Measurements from ENCODE around the gene UQCC5.

The UQCC5 gene

GRCh38 chr3:52536369-52537164 is at the start of gene UQCC5:
Gene UQCC5 (plus strand): TSS chr3:52536605. CDS start chr3:52536756, 151 bp downstream.
- DNase-seq, result peak; percentile 69 to 99 (median 96)

DNA sequence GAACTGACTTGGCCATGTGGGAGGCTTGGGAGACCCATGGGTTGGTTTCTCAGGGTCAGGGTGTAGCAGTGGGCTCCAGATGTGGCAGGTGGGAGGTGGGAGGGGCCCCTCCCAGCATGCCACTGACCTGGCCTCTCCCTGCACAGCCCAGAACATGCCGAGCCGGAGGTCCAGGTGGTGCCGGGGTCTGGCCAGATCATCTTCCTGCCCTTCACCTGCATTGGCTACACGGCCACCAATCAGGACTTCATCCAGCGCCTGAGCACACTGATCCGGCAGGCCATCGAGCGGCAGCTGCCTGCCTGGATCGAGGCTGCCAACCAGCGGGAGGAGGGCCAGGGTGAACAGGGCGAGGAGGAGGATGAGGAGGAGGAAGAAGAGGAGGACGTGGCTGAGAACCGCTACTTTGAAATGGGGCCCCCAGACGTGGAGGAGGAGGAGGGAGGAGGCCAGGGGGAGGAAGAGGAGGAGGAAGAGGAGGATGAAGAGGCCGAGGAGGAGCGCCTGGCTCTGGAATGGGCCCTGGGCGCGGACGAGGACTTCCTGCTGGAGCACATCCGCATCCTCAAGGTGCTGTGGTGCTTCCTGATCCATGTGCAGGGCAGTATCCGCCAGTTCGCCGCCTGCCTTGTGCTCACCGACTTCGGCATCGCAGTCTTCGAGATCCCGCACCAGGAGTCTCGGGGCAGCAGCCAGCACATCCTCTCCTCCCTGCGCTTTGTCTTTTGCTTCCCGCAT is 49.2 kb upstream of the UQCC5 start:
- no peak for DNase-seq

DNA sequence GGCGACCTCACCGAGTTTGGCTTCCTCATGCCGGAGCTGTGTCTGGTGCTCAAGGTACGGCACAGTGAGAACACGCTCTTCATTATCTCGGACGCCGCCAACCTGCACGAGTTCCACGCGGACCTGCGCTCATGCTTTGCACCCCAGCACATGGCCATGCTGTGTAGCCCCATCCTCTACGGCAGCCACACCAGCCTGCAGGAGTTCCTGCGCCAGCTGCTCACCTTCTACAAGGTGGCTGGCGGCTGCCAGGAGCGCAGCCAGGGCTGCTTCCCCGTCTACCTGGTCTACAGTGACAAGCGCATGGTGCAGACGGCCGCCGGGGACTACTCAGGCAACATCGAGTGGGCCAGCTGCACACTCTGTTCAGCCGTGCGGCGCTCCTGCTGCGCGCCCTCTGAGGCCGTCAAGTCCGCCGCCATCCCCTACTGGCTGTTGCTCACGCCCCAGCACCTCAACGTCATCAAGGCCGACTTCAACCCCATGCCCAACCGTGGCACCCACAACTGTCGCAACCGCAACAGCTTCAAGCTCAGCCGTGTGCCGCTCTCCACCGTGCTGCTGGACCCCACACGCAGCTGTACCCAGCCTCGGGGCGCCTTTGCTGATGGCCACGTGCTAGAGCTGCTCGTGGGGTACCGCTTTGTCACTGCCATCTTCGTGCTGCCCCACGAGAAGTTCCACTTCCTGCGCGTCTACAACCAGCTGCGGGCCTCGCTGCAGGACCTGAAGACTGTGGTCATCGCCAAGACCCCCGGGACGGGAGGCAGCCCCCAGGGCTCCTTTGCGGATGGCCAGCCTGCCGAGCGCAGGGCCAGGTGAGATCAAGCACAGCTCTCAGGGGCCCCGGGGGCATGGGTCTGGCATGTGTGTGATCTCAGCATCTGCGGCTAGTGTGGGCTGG is 48.4 kb upstream of the UQCC5 start:
- DNase-seq, result no peak

DNA sequence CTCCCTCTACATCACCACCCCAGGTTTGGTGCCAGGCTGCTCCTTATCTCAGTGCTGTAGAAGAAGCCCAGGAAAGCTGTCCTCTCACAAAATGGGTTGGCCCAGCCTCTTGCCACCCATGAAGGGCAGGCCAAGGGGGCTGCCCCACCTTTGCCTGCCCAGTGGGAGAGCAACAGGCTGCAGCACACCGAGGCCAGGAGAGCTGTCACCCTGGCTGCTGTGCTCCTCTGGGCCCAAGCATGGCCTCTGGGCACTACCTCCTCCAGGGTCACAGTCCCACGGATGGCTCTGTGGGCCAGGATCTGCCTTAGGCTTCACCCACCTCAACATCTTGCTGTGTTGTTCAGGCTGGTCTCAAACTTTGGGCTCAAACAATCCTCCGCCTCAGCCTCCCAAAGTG is 47.7 kb upstream of the UQCC5 start:
- no peak for DNase-seq

DNA sequence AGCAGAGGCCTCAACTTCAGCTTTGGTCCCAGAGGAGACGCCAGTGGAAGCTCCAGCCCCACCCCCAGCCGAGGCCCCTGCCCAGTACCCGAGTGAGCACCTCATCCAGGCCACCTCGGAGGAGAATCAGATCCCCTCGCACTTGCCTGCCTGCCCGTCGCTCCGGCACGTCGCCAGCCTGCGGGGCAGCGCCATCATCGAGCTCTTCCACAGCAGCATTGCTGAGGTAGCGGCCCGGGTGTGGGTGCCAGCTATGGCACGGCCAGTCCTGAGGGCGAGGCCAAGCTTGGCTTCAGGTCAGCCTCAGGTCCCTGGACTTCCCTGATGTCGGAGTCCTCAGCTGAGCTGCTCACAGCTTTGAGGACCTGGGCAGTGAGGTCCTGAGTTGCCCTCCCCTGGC is 47.0 kb upstream of the UQCC5 start:
- DNase-seq, result no peak

DNA sequence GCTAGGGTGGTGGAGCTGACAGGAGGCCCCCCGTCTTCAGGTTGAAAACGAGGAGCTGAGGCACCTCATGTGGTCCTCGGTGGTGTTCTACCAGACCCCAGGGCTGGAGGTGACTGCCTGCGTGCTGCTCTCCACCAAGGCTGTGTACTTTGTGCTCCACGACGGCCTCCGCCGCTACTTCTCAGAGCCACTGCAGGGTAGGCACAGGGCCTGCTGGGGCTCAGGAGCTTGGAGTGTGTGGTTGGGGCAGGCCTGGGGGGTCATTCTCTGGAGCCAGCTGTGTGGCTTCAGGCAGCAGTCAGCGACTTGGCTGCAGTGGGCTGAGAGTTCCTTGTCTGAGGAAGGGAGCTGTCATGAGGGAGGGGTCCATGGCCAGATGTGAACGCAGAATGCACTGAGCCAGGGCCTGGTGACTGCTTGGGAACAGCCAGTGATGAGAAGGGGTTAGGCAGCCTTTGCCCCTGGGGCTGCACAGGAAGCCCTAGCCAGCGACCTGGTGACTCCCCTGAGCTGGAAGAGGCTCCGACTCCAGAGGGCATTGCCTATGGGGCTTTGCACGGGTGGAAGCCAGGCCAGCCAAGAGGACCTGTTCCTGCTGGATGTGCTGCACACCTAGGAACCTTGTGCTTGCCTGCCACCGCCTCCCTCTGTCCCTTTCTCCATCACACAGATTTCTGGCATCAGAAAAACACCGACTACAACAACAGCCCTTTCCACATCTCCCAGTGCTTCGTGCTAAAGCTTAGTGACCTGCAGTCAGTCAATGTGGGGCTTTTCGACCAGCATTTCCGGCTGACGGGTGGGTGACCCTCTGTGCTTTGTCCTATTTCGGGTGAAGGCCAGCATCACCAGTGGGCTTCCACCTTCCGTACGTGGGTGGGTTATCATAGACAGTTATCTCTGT is 46.1 kb upstream of the UQCC5 start:
- DNase-seq, result no peak

DNA sequence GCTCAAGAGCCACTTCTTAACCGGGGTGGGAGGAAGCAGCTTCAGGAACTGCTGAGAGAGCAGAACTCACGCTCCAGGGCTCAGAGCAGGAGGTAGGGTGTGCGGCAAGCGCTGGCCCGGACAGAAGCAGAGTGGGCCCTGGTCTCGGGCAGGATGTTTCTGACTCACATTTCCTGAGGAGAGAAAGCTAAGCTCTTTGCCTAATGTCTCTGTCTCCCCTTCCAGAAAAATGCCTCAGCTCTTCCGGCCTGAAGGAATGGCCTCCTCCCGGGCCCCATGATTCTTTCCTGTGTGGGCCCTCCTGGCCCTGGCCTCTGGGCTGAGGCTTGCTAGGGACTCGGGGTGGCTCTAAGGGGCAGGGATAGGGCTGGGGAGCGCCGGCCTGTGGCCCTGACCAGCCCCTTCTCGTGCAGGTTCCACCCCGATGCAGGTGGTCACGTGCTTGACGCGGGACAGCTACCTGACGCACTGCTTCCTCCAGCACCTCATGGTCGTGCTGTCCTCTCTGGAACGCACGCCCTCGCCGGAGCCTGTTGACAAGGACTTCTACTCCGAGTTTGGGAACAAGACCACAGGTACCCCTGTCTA is 45.4 kb upstream of the UQCC5 start:
- peak in 3 of 56 donors; percentile 12 to 32 (median 12) for DNase-seq

GRCh38 chr3:52492059-52492458 is 44.3 kb upstream of the UQCC5 start:
- DNase-seq, result no peak

- no peak for DNase-seq
Observed at GRCh38 chr3:52493232-52494017, 43.0 kb upstream of the UQCC5 start.

GRCh38 chr3:52494445-52494844 is 42.0 kb upstream of the UQCC5 start:
- DNase-seq, result no peak

DNA sequence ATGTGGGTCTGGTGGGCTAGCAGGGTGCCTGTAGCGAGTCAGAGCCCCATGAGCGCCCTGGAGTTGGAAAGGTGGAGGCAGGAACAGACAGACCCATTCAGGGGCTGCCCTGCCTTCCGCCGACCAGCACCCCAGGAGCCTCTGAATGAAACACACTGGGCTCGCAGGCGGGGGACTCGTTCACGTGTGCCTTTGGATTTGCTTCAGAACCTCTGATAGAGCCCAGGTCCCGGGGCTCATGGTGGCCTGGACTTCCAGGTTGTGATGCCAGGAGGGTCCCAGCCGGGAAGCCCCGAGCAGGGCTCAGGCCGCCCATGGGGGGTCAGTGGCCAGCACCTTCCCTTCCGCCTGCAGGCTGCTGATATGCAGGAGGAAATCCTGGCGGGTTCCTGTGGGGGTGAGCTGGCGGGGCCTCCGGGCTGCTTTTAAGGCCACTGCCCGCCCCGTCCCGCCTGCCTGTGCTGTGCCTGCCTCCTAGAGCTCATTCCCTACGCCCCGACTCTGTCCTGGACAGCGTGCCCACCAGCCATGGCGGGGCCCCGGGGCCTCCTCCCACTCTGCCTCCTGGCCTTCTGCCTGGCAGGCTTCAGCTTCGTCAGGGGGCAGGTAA is 41.4 kb upstream of the UQCC5 start, which contains the start of gene STAB1:
TSS of gene STAB1 (plus strand) at position 453 of the 610 bp plus-strand sequence. CDS start at position 529, 76 bp downstream.
- DNase-seq, result peak in 1 of 56 donors; percentile 7

GRCh38 chr3:52495777-52496602 is 40.4 kb upstream of the UQCC5 start:
- no peak for DNase-seq

DNA sequence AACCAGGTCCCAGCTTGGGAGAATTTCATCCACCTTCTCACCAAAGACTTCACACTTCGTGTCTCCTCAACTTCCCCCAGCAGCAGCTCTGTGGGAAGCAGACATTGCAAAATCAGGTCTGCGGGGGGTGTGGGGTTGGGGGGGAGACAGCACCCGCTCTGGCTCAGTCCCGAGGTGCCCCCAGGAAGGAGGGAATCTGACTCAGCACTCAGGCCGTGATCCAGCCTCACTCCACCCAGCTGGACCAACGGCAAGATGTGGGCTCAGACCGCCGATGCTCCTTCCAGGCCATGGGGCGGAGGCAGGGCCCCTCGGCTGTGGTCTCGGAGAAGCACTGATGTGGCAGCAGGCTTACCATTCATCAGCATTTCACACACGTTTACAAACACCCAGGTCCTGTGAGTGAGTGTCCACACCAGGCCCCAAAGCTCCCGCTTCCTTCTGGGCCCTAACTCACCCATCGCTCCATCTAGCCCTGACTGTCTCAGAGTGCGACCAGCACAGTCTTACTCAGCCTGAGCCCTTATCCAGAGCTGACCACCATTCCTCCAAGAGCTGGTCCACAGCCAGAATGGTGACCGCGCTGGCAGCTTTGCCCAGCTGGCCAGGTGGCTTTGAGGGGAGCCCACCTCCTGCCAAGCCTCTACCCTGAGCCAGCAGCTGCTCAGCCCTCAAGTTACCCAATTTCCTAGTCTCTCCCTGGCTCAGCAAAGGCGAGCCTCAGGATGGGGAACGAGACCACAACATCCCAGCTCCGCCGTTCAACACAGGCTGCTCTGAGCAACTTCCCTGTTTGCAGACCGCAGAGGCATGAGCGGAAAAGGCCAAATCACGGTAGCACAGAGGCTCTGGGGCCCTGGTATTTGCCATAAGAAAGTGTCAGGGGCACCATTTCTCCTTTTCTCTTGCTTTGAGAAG is 38.0 kb upstream of the UQCC5 start:
- DNase-seq, result peak in 23 of 56 donors; percentile 12 to 63 (median 22)

- no peak for DNase-seq
Observed at GRCh38 chr3:52501046-52501445, 35.4 kb upstream of the UQCC5 start.

- DNase-seq, result no peak
Observed at GRCh38 chr3:52502001-52502400, 34.4 kb upstream of the UQCC5 start.

- no peak for DNase-seq
Observed at GRCh38 chr3:52502808-52503350, 33.5 kb upstream of the UQCC5 start.

All from nucleus accumbens (tissue), 56 donors.